ENCODE data around the gene ACTL7B. TPM values are rescaled to one million over a fixed set of nuclear protein-coding genes. Genes with fewer than 3 reads are reported as not detected.

ACTL7B gene
- total RNA-seq, 4 donors from 2014 or later = not detected

- 79% methylated on average over 6 of the region's 6 CpGs for WGBS
- Histone ChIP-seq H3K4me3 (no peak overlapping the region), H3K4me1 (no peaks in the 10 kb centered on the region), H3K27me3 (no peaks in the 10 kb centered on the region), H3K9me3 (no peaks in the 10 kb centered on the region), H3K27ac (replicated peaks in 1 of 4) (no peak overlapping the region), H3K36me3 (no peaks in the 10 kb centered on the region)
- no peak for TF ChIP-seq POLR2A (IDR thresholded peaks at IDR 0.05; ENCODE audit: low read depth)
- TF ChIP-seq POLR2AphosphoS5 (IDR thresholded peaks at IDR 0.05) = no peak
- no peak for TF ChIP-seq EP300 (IDR thresholded peaks at IDR 0.05)
- TF ChIP-seq CTCF (IDR thresholded peaks at IDR 0.05) = no peak
- DNase-seq (ENCODE audit: extremely low spot score) = no peak
- intact Hi-C loops (cut with DNase I) = no loop called here
These were observed 17.8 kb downstream of the ACTL7B start for GRCh38 chr9:108838017-108838416.

DNA sequence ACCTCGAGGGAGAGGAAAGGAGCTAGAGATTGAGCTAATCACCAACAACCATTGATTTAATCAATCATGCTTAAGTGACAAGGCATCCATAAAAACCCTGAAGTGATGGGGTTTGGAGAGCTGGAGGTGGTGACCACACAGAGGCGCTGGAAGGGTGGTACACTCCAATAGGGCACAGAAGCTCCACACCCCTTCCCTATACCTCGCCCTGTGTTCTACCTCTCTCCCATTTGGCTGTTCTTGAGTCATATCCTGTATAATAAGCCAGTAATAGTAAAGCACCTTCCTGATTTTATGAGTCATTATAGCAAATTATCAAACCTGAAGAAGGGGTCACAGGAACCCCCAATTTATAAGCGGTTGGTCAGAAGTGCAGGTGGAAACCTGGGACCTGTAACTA, 18.3 kb downstream of the ACTL7B start:
- Histone ChIP-seq H3K27ac (replicated peaks in 1 of 4) (no peak overlapping the region), H3K4me3 (no peak overlapping the region), H3K27me3 (no peaks in the 10 kb centered on the region), H3K9me3 (no peaks in the 10 kb centered on the region), H3K4me1 (no peaks in the 10 kb centered on the region), H3K36me3 (no peaks in the 10 kb centered on the region)
- no peak for DNase-seq (ENCODE audit: extremely low spot score)
- intact Hi-C loops (cut with DNase I) = no loop called here
- WGBS = 87% methylated on average over 4 of the region's 4 CpGs
- TF ChIP-seq POLR2A (IDR thresholded peaks at IDR 0.05; ENCODE audit: low read depth) (no peak), CTCF (IDR thresholded peaks at IDR 0.05) (no peak)

- H3K4me3 ChIP-seq = no peak overlapping the region
- no peaks in the 10 kb centered on the region for H3K9me3 ChIP-seq
- TF ChIP-seq CTCF (IDR thresholded peaks at IDR 0.05) (no peak), EP300 (IDR thresholded peaks at IDR 0.05) (no peak), POLR2AphosphoS5 (IDR thresholded peaks at IDR 0.05) (no peak), POLR2A (IDR thresholded peaks at IDR 0.05; ENCODE audit: low read depth) (no peak)
- H3K36me3 ChIP-seq = no peaks in the 10 kb centered on the region
- H3K4me1 ChIP-seq = no peaks in the 10 kb centered on the region
- no peak for DNase-seq (ENCODE audit: extremely low spot score)
- WGBS = 80% methylated on average over 5 of the region's 5 CpGs
- no peaks in the 10 kb centered on the region for H3K27me3 ChIP-seq
- intact Hi-C loops (cut with DNase I) = no loop called here
- H3K27ac ChIP-seq (replicated peaks in 1 of 4) = no peak overlapping the region
These were observed 19.0 kb downstream of the ACTL7B start for GRCh38 chr9:108836781-108837180.

DNA sequence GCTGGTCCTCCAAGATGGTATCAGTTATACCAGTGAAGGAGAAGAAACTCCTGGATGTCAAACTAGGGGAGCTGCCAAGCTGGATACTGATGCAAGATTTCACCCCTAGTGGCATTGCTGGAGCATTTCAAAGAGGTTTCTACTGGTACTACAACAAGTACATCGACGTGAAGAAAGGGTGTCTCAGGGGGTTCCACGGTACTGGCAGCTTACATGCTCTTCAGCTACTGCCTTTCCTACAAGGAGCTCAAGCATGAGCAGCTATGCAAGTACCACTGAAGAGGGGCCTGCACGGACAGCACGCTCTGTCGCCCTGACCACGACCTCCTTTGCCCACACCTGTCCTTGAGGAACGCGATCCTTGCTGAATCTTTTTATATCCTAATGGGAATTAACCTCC, 19.5 kb downstream of the ACTL7B start:
- WGBS = 86% methylated on average over 9 of the region's 9 CpGs
- Histone ChIP-seq H3K9me3 (no peaks in the 10 kb centered on the region), H3K27me3 (no peaks in the 10 kb centered on the region), H3K36me3 (no peaks in the 10 kb centered on the region), H3K4me1 (no peaks in the 10 kb centered on the region), H3K27ac (replicated peaks in 1 of 4) (no peak overlapping the region), H3K4me3 (no peak overlapping the region)
- TF ChIP-seq POLR2AphosphoS5 (IDR thresholded peaks at IDR 0.05) (no peak), CTCF (IDR thresholded peaks at IDR 0.05) (no peak), EP300 (IDR thresholded peaks at IDR 0.05) (no peak), POLR2A (IDR thresholded peaks at IDR 0.05; ENCODE audit: low read depth) (no peak)
- no peak for DNase-seq (ENCODE audit: extremely low spot score)
- intact Hi-C loops (cut with DNase I) = no loop called here

GRCh38 chr9:108835831-108836230, 20.0 kb downstream of the ACTL7B start:
- no peak for DNase-seq (ENCODE audit: extremely low spot score)
- H3K4me1 ChIP-seq = no peaks in the 10 kb centered on the region
- 66% methylated on average over 5 of the region's 7 CpGs for WGBS
- no peak for TF ChIP-seq POLR2A (IDR thresholded peaks at IDR 0.05; ENCODE audit: low read depth)
- TF ChIP-seq EP300 (IDR thresholded peaks at IDR 0.05) = no peak
- TF ChIP-seq POLR2AphosphoS5 (IDR thresholded peaks at IDR 0.05) = no peak
- TF ChIP-seq CTCF (IDR thresholded peaks at IDR 0.05) = no peak
- no peak overlapping the region for H3K27ac ChIP-seq (replicated peaks in 1 of 4)
- intact Hi-C loops (cut with DNase I) = no loop called here
- H3K9me3 ChIP-seq = no peaks in the 10 kb centered on the region
- no peaks in the 10 kb centered on the region for H3K27me3 ChIP-seq
- H3K4me3 ChIP-seq = no peak overlapping the region
- no peaks in the 10 kb centered on the region for H3K36me3 ChIP-seq
